WTC11 (cell line): ENCODE results near the gene SNX24. TPM values are rescaled to one million over a fixed set of nuclear protein-coding genes. Genes with fewer than 3 reads are reported as not detected.

Experiments used
- ATAC-seq: fragments of 200-7000 bp; cut with Tn5 transposase; 2 replicates; pipeline ENCODE4 v1.10.0; 2021; ENCODE audit warnings: mild to moderate bottlenecking, moderate library complexity
- CTCF ChIA-PET: fragments of 300-600 bp; sonication (Branson Sonifier 250); formaldehyde crosslinking; loops from one replicate; lab custom pipeline; 2021; ENCODE audit warnings: antibody characterized with exemption; lab: Charles Lee
- POLR2A ChIA-PET: fragments of 350-600 bp; sonication (Branson Sonifier 250); formaldehyde crosslinking; loops from one replicate; lab custom pipeline; 2021; ENCODE audit warnings: antibody characterized with exemption; lab: Charles Lee
- DNase-seq: peaks from one replicate; pipeline ENCODE4 v3.0.0; 2021; ENCODE audit warnings: low spot score
- H3K27ac Mint-ChIP-seq: 2 replicates; pipeline ENCODE4 v1.8.0; 2021; ENCODE audit warnings: mixed read lengths
- H3K27me3 Mint-ChIP-seq: 2 replicates; pipeline ENCODE4 v1.8.0; 2021; ENCODE audit warnings: low read depth, mild to moderate bottlenecking, moderate library complexity, mixed read lengths
- H3K36me3 Mint-ChIP-seq: 2 replicates; pipeline ENCODE4 v1.8.0; 2021; ENCODE audit warnings: mixed read lengths
- H3K4me1 Mint-ChIP-seq: 2 replicates; pipeline ENCODE4 v1.8.0; 2022; ENCODE audit warnings: mixed read lengths
- H3K4me3 Mint-ChIP-seq: 2 replicates; pipeline ENCODE4 v1.8.0; 2021; ENCODE audit warnings: mild to moderate bottlenecking, moderate library complexity, mixed read lengths
- H3K9me3 Mint-ChIP-seq: 2 replicates; pipeline ENCODE4 v1.8.0; 2021; ENCODE audit warnings: mixed read lengths
- FOXP1 ChIP-seq: sonication (generic); formaldehyde crosslinking; IDR thresholded peaks from 2 replicates; pipeline ENCODE4 v1.8.0; 2022; ENCODE audit warnings: missing genetic modification reagents, mild to moderate bottlenecking, moderate library complexity, borderline replicate concordance
- GTF2I ChIP-seq: fragments of 250-450 bp; sonication (Bioruptor Pico); conservative IDR thresholded peaks from 2 replicates; pipeline ENCODE4 v1.4.0; 2021; ENCODE audit warnings: mild to moderate bottlenecking
- TCF7 ChIP-seq: sonication (generic); formaldehyde crosslinking; IDR thresholded peaks from 2 replicates; pipeline ENCODE4 v1.8.0; 2022; ENCODE audit warnings: mild to moderate bottlenecking, low read depth, missing genetic modification reagents, moderate library complexity
- TP53 ChIP-seq: sonication (generic); formaldehyde crosslinking; IDR thresholded peaks from 2 replicates; pipeline ENCODE4 v1.8.1; 2023; ENCODE audit warnings: mild to moderate bottlenecking, missing genetic modification reagents
- ZNF138 ChIP-seq: sonication (generic); formaldehyde crosslinking; conservative IDR thresholded peaks from 2 replicates; pipeline ENCODE4 v1.8.1; 2022; ENCODE audit warnings: mild to moderate bottlenecking, moderate library complexity, missing genetic modification reagents
- ZNF219 ChIP-seq: sonication (generic); formaldehyde crosslinking; IDR thresholded peaks from 2 replicates; pipeline ENCODE4 v1.8.0; 2023; ENCODE audit warnings: missing genetic modification reagents, mild to moderate bottlenecking, borderline replicate concordance
- ZNF317 ChIP-seq: sonication (generic); formaldehyde crosslinking; IDR thresholded peaks from 2 replicates; pipeline ENCODE4 v1.8.1; 2023; ENCODE audit warnings: low read depth, mild to moderate bottlenecking, moderate library complexity, missing genetic modification reagents, borderline replicate concordance
- ZNF423 ChIP-seq: fragments of 250-450 bp; sonication (Bioruptor Pico); IDR thresholded peaks from 2 replicates; pipeline ENCODE4 v2.1.2; 2022; ENCODE audit warnings: mild to moderate bottlenecking, moderate library complexity
- ZNF671 ChIP-seq: fragments of 250-450 bp; sonication (Bioruptor Pico); IDR thresholded peaks from 2 replicates; pipeline ENCODE4 v1.8.0; 2021; ENCODE audit warnings: mild to moderate bottlenecking
- total RNA-seq: library from RNA; stranded (reverse); gene quantifications from 3 replicates; pipeline ENCODE4 v1.2.3, GENCODE V29; 2021
- TF ChIP-seq, protein P1 (sequence below): sonication (generic); formaldehyde crosslinking; IDR thresholded peaks from 2 replicates; pipeline ENCODE4 v1.8.1; 2022; ENCODE audit warnings: missing genetic modification reagents, borderline replicate concordance
- TF ChIP-seq, protein P2 (sequence below): sonication (generic); formaldehyde crosslinking; IDR thresholded peaks from 2 replicates; pipeline ENCODE4 v1.8.0; 2022; ENCODE audit warnings: missing genetic modification reagents
- TF ChIP-seq, protein P3 (sequence below): sonication (generic); formaldehyde crosslinking; conservative IDR thresholded peaks from 2 replicates; pipeline ENCODE4 v1.8.1; 2022; ENCODE audit warnings: mild to moderate bottlenecking, missing genetic modification reagents
- TF ChIP-seq, protein P4 (sequence below): fragments of 200-600 bp; IDR thresholded peaks from 2 replicates; pipeline ENCODE4 v1.8.0; 2022; ENCODE audit warnings: antibody characterized with exemption
- TF ChIP-seq, protein P5 (sequence below): sonication (generic); formaldehyde crosslinking; IDR thresholded peaks from 2 replicates; pipeline ENCODE4 v1.8.1; 2023; ENCODE audit warnings: mild to moderate bottlenecking, missing genetic modification reagents, borderline replicate concordance
- TF ChIP-seq, protein P6 (sequence below): sonication (generic); formaldehyde crosslinking; IDR thresholded peaks from 2 replicates; pipeline ENCODE4 v1.8.0; 2023; ENCODE audit warnings: mild to moderate bottlenecking, missing genetic modification reagents
- TF ChIP-seq, protein P7 (sequence below): sonication (generic); formaldehyde crosslinking; IDR thresholded peaks from 2 replicates; pipeline ENCODE4 v1.8.0; 2023; ENCODE audit warnings: missing genetic modification reagents, mild to moderate bottlenecking, borderline replicate concordance

SNX24 gene
- total RNA-seq, 1 experiment from 2014 or later = 15.5 TPM

DNA sequence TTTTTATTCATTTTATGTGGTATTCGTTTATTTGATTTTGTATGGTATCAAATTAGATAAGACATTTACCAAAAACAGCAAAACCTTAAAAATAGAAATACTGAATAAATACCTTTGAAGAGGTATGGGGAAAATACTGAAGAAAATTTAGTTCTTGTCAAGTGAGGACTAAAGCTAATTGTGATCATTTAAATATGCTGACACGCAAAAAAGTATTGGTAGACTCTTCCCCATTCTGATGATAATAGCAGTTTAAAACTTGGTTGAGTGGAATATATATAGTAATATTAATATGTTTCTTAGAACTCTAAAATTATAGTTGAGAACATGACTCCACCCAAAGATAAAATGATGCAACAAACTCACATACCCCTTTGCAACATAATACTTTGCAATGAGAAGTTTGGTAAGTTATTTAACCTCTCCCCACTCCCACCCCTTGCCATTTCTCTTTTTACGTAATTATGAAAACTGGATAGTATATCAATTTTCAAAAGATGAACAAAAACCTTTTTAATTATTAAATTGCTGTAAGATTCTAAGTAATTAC is 30.1 kb upstream of the SNX24 start:
- H3K9me3 Mint-ChIP-seq = no peaks in the 10 kb centered on the region
- ATAC-seq (no peak), DNase-seq (no peak)
- no peak overlapping the region for H3K4me3 Mint-ChIP-seq
- no peaks in the 10 kb centered on the region for H3K27me3 Mint-ChIP-seq
- H3K4me1 Mint-ChIP-seq = peaks cover 22% of the 10 kb centered on the region
- POLR2A ChIA-PET = no interaction called here
- peaks cover 8% of the 10 kb centered on the region; the same call in 1 of the 2 replicates for H3K36me3 Mint-ChIP-seq
- TF ChIP-seq, protein P1, sequence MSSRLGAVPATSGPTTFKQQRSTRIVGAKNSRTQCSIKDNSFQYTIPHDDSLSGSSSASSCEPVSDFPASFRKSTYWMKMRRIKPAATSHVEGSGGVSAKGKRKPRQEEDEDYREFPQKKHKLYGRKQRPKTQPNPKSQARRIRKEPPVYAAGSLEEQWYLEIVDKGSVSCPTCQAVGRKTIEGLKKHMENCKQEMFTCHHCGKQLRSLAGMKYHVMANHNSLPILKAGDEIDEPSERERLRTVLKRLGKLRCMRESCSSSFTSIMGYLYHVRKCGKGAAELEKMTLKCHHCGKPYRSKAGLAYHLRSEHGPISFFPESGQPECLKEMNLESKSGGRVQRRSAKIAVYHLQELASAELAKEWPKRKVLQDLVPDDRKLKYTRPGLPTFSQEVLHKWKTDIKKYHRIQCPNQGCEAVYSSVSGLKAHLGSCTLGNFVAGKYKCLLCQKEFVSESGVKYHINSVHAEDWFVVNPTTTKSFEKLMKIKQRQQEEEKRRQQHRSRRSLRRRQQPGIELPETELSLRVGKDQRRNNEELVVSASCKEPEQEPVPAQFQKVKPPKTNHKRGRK (CRISPR knock-in tag) = no peak
- TF ChIP-seq ZNF219 (CRISPR knock-in tag) = no peak
- no peak for TF ChIP-seq ZNF317 (CRISPR knock-in tag)
- TF ChIP-seq ZNF423 = no peak
- TF ChIP-seq ZNF138 (CRISPR knock-in tag) = no peak
- TF ChIP-seq, protein P2, sequence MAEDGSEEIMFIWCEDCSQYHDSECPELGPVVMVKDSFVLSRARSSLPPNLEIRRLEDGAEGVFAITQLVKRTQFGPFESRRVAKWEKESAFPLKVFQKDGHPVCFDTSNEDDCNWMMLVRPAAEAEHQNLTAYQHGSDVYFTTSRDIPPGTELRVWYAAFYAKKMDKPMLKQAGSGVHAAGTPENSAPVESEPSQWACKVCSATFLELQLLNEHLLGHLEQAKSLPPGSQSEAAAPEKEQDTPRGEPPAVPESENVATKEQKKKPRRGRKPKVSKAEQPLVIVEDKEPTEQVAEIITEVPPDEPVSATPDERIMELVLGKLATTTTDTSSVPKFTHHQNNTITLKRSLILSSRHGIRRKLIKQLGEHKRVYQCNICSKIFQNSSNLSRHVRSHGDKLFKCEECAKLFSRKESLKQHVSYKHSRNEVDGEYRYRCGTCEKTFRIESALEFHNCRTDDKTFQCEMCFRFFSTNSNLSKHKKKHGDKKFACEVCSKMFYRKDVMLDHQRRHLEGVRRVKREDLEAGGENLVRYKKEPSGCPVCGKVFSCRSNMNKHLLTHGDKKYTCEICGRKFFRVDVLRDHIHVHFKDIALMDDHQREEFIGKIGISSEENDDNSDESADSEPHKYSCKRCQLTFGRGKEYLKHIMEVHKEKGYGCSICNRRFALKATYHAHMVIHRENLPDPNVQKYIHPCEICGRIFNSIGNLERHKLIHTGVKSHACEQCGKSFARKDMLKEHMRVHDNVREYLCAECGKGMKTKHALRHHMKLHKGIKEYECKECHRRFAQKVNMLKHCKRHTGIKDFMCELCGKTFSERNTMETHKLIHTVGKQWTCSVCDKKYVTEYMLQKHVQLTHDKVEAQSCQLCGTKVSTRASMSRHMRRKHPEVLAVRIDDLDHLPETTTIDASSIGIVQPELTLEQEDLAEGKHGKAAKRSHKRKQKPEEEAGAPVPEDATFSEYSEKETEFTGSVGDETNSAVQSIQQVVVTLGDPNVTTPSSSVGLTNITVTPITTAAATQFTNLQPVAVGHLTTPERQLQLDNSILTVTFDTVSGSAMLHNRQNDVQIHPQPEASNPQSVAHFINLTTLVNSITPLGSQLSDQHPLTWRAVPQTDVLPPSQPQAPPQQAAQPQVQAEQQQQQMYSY (CRISPR knock-in tag) = no peak
- no peak for TF ChIP-seq TCF7 (CRISPR knock-in tag)
- TF ChIP-seq, protein P3, sequence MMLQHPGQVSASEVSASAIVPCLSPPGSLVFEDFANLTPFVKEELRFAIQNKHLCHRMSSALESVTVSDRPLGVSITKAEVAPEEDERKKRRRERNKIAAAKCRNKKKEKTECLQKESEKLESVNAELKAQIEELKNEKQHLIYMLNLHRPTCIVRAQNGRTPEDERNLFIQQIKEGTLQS = no peak
- no peak for TF ChIP-seq FOXP1
- TF ChIP-seq, protein P4, sequence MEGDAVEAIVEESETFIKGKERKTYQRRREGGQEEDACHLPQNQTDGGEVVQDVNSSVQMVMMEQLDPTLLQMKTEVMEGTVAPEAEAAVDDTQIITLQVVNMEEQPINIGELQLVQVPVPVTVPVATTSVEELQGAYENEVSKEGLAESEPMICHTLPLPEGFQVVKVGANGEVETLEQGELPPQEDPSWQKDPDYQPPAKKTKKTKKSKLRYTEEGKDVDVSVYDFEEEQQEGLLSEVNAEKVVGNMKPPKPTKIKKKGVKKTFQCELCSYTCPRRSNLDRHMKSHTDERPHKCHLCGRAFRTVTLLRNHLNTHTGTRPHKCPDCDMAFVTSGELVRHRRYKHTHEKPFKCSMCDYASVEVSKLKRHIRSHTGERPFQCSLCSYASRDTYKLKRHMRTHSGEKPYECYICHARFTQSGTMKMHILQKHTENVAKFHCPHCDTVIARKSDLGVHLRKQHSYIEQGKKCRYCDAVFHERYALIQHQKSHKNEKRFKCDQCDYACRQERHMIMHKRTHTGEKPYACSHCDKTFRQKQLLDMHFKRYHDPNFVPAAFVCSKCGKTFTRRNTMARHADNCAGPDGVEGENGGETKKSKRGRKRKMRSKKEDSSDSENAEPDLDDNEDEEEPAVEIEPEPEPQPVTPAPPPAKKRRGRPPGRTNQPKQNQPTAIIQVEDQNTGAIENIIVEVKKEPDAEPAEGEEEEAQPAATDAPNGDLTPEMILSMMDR = no peak
- TF ChIP-seq ZNF671 (CRISPR knock-in tag) = no peak
- TF ChIP-seq, all 79 proteins: peak for 0
- CTCF ChIA-PET = no interaction called here
- no peak overlapping the region for H3K27ac Mint-ChIP-seq

DNA sequence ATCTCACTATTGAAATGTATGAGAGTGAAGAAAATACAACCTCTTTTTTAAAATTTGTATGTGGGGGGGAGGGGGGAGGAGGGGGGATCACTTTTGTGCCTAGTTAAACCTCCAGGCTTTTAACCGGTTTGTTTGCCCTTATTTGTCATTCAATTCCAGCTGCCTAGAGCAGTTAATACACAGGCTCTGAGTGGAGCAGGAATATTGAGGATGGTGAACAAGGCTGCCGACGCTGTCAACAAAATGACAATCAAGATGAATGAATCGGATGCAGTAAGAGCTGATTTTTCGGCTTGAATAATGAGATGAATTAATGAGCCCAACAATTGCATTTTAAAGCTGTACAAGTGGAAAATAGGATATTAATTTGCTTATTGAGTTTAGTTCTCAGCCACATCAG is 28.7 kb upstream of the SNX24 start:
- ATAC-seq = peak; percentile 65
- no peaks in the 10 kb centered on the region for H3K9me3 Mint-ChIP-seq
- H3K27me3 Mint-ChIP-seq = no peaks in the 10 kb centered on the region
- CTCF ChIA-PET = interaction anchor here (1.1 kb wide), 1 partner anchor 113 kb away, joined by 4 read pairs; no protein-coding TSS in a partner anchor
- H3K27ac Mint-ChIP-seq = no peak overlapping the region
- peaks cover 18% of the 10 kb centered on the region for H3K4me1 Mint-ChIP-seq
- POLR2A ChIA-PET = no interaction called here
- peaks cover 8% of the 10 kb centered on the region for H3K36me3 Mint-ChIP-seq
- no peak overlapping the region for H3K4me3 Mint-ChIP-seq
- DNase-seq = no peak
- TF ChIP-seq TP53 (CRISPR knock-in tag) (no peak), GTF2I (no peak)
- TF ChIP-seq, protein P5, sequence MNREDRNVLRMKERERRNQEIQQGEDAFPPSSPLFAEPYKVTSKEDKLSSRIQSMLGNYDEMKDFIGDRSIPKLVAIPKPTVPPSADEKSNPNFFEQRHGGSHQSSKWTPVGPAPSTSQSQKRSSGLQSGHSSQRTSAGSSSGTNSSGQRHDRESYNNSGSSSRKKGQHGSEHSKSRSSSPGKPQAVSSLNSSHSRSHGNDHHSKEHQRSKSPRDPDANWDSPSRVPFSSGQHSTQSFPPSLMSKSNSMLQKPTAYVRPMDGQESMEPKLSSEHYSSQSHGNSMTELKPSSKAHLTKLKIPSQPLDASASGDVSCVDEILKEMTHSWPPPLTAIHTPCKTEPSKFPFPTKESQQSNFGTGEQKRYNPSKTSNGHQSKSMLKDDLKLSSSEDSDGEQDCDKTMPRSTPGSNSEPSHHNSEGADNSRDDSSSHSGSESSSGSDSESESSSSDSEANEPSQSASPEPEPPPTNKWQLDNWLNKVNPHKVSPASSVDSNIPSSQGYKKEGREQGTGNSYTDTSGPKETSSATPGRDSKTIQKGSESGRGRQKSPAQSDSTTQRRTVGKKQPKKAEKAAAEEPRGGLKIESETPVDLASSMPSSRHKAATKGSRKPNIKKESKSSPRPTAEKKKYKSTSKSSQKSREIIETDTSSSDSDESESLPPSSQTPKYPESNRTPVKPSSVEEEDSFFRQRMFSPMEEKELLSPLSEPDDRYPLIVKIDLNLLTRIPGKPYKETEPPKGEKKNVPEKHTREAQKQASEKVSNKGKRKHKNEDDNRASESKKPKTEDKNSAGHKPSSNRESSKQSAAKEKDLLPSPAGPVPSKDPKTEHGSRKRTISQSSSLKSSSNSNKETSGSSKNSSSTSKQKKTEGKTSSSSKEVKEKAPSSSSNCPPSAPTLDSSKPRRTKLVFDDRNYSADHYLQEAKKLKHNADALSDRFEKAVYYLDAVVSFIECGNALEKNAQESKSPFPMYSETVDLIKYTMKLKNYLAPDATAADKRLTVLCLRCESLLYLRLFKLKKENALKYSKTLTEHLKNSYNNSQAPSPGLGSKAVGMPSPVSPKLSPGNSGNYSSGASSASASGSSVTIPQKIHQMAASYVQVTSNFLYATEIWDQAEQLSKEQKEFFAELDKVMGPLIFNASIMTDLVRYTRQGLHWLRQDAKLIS = no peak
- TF ChIP-seq, protein P6, sequence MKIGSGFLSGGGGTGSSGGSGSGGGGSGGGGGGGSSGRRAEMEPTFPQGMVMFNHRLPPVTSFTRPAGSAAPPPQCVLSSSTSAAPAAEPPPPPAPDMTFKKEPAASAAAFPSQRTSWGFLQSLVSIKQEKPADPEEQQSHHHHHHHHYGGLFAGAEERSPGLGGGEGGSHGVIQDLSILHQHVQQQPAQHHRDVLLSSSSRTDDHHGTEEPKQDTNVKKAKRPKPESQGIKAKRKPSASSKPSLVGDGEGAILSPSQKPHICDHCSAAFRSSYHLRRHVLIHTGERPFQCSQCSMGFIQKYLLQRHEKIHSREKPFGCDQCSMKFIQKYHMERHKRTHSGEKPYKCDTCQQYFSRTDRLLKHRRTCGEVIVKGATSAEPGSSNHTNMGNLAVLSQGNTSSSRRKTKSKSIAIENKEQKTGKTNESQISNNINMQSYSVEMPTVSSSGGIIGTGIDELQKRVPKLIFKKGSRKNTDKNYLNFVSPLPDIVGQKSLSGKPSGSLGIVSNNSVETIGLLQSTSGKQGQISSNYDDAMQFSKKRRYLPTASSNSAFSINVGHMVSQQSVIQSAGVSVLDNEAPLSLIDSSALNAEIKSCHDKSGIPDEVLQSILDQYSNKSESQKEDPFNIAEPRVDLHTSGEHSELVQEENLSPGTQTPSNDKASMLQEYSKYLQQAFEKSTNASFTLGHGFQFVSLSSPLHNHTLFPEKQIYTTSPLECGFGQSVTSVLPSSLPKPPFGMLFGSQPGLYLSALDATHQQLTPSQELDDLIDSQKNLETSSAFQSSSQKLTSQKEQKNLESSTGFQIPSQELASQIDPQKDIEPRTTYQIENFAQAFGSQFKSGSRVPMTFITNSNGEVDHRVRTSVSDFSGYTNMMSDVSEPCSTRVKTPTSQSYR = no peak
- TF ChIP-seq, protein P7, sequence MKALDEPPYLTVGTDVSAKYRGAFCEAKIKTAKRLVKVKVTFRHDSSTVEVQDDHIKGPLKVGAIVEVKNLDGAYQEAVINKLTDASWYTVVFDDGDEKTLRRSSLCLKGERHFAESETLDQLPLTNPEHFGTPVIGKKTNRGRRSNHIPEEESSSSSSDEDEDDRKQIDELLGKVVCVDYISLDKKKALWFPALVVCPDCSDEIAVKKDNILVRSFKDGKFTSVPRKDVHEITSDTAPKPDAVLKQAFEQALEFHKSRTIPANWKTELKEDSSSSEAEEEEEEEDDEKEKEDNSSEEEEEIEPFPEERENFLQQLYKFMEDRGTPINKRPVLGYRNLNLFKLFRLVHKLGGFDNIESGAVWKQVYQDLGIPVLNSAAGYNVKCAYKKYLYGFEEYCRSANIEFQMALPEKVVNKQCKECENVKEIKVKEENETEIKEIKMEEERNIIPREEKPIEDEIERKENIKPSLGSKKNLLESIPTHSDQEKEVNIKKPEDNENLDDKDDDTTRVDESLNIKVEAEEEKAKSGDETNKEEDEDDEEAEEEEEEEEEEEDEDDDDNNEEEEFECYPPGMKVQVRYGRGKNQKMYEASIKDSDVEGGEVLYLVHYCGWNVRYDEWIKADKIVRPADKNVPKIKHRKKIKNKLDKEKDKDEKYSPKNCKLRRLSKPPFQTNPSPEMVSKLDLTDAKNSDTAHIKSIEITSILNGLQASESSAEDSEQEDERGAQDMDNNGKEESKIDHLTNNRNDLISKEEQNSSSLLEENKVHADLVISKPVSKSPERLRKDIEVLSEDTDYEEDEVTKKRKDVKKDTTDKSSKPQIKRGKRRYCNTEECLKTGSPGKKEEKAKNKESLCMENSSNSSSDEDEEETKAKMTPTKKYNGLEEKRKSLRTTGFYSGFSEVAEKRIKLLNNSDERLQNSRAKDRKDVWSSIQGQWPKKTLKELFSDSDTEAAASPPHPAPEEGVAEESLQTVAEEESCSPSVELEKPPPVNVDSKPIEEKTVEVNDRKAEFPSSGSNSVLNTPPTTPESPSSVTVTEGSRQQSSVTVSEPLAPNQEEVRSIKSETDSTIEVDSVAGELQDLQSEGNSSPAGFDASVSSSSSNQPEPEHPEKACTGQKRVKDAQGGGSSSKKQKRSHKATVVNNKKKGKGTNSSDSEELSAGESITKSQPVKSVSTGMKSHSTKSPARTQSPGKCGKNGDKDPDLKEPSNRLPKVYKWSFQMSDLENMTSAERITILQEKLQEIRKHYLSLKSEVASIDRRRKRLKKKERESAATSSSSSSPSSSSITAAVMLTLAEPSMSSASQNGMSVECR (CRISPR knock-in tag) = no peak
